ENCODE data around the gene ZNF521.

Gene ZNF521

DNA sequence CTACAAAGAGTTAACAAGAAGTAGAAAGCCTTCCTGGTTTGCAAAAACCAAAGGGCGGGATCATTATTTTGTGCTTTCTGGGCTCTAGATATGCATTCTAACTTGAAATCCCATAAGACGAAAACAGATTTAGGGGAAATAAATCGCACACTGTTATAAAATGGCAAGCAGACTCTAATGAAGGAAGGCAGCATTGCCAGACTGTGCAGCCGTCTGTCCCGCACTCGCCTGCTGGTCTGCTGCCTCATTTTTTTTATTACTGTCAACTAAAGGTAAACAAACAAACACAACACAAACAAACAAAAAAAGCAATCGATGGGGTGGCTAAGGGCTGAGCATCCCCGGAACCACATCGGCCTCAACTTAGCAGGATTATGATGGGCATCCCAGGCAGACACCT, 24.4 kb downstream of the ZNF521 start:
- DNase-seq (ENCODE audit: low read depth in 2 of 2) = no peak
- TF ChIP-seq, protein P1, sequence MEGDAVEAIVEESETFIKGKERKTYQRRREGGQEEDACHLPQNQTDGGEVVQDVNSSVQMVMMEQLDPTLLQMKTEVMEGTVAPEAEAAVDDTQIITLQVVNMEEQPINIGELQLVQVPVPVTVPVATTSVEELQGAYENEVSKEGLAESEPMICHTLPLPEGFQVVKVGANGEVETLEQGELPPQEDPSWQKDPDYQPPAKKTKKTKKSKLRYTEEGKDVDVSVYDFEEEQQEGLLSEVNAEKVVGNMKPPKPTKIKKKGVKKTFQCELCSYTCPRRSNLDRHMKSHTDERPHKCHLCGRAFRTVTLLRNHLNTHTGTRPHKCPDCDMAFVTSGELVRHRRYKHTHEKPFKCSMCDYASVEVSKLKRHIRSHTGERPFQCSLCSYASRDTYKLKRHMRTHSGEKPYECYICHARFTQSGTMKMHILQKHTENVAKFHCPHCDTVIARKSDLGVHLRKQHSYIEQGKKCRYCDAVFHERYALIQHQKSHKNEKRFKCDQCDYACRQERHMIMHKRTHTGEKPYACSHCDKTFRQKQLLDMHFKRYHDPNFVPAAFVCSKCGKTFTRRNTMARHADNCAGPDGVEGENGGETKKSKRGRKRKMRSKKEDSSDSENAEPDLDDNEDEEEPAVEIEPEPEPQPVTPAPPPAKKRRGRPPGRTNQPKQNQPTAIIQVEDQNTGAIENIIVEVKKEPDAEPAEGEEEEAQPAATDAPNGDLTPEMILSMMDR (IDR thresholded peaks at IDR 0.05; ENCODE audit: low read depth, low read length) = no peak
- H3K4me3 ChIP-seq (replicated peaks in 1 of 2; ENCODE audit: low read depth in 2 of 2, low read length in 2 of 2) = no peak overlapping the region

DNA sequence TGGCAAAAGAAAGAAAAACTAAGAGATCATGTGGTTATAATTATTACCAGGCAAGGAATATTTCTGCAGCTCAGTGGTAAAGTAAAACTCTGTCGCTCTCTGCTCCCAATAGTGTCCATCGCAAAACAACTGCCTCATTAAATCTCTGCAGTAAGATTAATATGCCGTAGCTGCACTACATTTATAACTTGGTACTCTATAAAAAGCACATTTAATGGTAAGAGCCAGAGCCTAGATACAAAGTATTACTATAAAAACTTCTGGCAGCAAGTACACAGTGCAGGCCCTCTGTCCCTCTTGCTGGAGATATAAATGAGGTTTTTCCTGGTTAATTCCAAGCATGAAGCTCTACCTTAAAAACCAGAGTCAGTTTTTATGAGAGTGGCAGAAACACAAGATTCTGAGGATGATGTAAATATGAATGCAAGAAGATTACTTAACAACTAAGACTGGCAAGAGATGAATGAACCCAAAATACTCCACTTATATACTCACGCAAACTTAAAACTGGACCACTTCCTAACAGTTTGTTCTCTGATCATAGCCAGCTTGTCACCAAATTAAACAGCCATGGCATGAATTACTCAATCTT, 25.5 kb downstream of the ZNF521 start:
- DNase-seq (ENCODE audit: low read depth in 2 of 2) = peak in 1 of 2 donors; percentile 49
- no peak overlapping the region for H3K4me3 ChIP-seq (replicated peaks in 1 of 2; ENCODE audit: low read depth in 2 of 2, low read length in 2 of 2)
- TF ChIP-seq, protein P1 (IDR thresholded peaks at IDR 0.05; ENCODE audit: low read depth, low read length) = no peak

DNA sequence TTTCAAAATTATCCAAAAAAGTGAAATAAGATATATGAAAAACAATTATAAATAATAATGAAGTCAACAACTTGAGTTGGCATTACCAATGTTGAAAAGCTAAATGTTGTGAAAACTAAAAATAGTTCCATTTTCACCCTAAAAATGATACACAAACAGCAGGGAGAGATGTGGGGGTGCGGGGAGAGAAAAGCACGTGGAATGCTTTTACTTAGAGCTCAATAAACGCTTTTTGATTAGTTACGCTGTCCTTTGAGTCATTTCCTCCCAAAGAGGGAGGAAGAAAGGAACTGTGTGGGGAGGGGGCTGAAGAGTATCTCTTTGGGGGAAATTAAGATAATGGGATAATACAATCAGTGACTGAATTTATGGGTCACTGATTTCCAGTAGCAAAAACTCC, 29.2 kb downstream of the ZNF521 start:
- TF ChIP-seq, protein P1 (IDR thresholded peaks at IDR 0.05; ENCODE audit: low read depth, low read length) = no peak
- DNase-seq (ENCODE audit: low read depth in 2 of 2) = no peak
- no peak overlapping the region for H3K4me3 ChIP-seq (replicated peaks in 1 of 2; ENCODE audit: low read depth in 2 of 2, low read length in 2 of 2)

DNA sequence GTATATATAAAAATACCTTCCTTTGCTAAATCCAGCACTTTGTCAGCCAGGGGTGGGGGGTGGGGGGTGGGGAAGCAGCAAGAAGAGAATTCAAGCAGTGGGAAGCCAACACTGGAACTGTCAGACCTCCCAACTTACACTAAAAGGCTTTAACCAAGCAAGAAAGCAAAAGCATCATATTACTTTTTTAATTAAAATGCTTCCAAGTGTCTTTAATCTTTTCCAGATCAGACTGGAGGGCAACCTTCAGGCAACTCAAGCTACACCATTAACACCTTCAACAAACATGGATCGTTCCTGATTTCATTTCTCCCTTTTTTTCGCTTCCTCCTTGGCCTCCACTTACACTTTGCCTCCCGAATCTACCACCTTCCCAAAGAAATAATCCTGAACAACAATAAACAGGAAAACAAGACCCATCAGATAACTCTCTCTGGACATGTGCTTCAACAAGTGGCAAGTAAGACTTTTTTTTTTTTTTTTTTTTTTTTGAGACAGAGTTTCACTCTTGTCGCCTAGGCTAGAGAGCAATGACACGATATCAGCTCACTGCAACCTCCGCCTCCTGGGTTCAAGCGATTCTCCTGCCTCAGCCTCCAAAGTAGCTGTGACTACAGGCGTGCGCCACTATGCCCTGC, 35.5 kb downstream of the ZNF521 start:
- TF ChIP-seq, protein P1 (IDR thresholded peaks at IDR 0.05; ENCODE audit: low read depth, low read length) = no peak
- no peak for DNase-seq (ENCODE audit: low read depth in 2 of 2)
- no peak overlapping the region for H3K4me3 ChIP-seq (replicated peaks in 1 of 2; ENCODE audit: low read depth in 2 of 2, low read length in 2 of 2)

DNA sequence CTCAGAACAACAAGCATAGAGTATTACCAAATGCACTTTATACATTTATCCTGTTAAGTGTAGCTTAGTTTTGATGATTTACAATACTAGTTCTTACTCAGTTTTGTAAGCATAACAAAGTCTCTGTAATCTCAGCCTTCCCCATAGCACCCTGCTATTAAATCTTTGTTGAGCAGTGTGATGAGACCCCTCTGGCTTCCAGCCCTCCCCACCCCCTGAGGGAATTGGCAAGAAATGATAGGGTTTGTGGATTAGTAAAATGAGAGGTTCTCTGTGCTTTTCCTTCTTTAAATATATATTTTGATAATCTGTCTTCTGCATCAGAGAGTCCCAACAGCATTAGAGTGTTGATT, 37.2 kb downstream of the ZNF521 start:
- TF ChIP-seq, protein P1 (IDR thresholded peaks at IDR 0.05; ENCODE audit: low read depth, low read length) = no peak
- DNase-seq (ENCODE audit: low read depth in 2 of 2) = no peak
- H3K4me3 ChIP-seq (replicated peaks in 1 of 2; ENCODE audit: low read depth in 2 of 2, low read length in 2 of 2) = no peak overlapping the region

DNA sequence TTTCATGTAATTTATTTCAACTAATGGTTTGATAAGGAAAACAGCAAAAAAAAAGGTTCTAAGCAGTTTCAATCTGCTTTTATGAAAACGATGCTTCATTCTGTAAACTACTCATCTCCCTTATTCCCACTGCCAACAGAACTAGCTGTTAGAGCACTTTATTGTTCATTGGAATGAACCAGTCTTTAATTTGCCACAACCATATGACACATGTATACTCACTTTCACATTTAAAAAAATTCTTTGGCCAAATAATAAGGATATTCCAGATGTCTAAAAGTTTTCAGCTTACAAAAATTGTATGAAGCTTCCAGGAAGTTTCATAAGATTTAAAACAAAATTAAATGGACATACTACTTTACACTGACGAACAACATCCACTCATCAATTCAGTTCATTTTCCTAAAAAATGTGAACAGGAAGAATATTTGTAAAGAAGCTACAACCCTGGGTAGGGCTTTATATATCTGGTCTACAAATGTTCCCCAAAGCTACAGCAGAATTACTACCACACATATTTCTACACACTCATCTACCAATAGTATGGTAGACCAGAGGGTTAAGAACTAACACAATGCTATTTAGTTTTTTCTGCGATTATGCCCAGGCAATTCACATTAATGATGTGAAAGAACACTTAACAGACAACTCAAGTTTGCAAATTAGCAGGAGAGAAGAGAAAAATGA, 37.7 kb downstream of the ZNF521 start:
- DNase-seq (ENCODE audit: low read depth in 2 of 2) = no peak
- TF ChIP-seq, protein P1 (IDR thresholded peaks at IDR 0.05; ENCODE audit: low read depth, low read length) = no peak
- no peak overlapping the region for H3K4me3 ChIP-seq (replicated peaks in 1 of 2; ENCODE audit: low read depth in 2 of 2, low read length in 2 of 2)
